Measurements from ENCODE around the gene BTF3. TPM values are rescaled to one million over a fixed set of nuclear protein-coding genes. Genes with fewer than 3 reads are reported as not detected.

BTF3 gene
- total and polyA plus RNA-seq, 2 experiments from 2014 or later = 506 to 1,148 TPM

DNA sequence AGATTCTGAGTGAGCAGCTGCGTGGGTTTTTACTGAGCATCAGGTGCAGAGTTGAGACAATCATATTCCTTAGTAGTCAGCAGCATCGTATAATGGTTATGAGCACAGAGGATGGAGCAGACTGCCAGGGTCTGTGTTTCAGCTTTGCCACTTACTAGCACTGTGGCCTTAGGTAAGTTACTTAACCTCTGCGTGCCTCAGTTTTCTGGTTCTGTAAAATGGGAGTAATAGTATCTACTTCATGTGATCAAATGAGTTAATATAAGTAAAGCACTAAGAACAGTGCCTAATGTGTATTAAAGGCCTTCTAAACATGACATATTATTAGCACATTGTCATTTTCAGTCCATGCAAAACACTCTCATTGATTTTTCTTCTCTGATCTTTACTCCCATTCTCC lies 4.8 kb upstream of the BTF3 start (continued):
- TF ChIP-seq, protein P1, sequence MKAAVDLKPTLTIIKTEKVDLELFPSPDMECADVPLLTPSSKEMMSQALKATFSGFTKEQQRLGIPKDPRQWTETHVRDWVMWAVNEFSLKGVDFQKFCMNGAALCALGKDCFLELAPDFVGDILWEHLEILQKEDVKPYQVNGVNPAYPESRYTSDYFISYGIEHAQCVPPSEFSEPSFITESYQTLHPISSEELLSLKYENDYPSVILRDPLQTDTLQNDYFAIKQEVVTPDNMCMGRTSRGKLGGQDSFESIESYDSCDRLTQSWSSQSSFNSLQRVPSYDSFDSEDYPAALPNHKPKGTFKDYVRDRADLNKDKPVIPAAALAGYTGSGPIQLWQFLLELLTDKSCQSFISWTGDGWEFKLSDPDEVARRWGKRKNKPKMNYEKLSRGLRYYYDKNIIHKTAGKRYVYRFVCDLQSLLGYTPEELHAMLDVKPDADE (IDR thresholded peaks at IDR 0.05) = no peak
- TF ChIP-seq, protein P2, sequence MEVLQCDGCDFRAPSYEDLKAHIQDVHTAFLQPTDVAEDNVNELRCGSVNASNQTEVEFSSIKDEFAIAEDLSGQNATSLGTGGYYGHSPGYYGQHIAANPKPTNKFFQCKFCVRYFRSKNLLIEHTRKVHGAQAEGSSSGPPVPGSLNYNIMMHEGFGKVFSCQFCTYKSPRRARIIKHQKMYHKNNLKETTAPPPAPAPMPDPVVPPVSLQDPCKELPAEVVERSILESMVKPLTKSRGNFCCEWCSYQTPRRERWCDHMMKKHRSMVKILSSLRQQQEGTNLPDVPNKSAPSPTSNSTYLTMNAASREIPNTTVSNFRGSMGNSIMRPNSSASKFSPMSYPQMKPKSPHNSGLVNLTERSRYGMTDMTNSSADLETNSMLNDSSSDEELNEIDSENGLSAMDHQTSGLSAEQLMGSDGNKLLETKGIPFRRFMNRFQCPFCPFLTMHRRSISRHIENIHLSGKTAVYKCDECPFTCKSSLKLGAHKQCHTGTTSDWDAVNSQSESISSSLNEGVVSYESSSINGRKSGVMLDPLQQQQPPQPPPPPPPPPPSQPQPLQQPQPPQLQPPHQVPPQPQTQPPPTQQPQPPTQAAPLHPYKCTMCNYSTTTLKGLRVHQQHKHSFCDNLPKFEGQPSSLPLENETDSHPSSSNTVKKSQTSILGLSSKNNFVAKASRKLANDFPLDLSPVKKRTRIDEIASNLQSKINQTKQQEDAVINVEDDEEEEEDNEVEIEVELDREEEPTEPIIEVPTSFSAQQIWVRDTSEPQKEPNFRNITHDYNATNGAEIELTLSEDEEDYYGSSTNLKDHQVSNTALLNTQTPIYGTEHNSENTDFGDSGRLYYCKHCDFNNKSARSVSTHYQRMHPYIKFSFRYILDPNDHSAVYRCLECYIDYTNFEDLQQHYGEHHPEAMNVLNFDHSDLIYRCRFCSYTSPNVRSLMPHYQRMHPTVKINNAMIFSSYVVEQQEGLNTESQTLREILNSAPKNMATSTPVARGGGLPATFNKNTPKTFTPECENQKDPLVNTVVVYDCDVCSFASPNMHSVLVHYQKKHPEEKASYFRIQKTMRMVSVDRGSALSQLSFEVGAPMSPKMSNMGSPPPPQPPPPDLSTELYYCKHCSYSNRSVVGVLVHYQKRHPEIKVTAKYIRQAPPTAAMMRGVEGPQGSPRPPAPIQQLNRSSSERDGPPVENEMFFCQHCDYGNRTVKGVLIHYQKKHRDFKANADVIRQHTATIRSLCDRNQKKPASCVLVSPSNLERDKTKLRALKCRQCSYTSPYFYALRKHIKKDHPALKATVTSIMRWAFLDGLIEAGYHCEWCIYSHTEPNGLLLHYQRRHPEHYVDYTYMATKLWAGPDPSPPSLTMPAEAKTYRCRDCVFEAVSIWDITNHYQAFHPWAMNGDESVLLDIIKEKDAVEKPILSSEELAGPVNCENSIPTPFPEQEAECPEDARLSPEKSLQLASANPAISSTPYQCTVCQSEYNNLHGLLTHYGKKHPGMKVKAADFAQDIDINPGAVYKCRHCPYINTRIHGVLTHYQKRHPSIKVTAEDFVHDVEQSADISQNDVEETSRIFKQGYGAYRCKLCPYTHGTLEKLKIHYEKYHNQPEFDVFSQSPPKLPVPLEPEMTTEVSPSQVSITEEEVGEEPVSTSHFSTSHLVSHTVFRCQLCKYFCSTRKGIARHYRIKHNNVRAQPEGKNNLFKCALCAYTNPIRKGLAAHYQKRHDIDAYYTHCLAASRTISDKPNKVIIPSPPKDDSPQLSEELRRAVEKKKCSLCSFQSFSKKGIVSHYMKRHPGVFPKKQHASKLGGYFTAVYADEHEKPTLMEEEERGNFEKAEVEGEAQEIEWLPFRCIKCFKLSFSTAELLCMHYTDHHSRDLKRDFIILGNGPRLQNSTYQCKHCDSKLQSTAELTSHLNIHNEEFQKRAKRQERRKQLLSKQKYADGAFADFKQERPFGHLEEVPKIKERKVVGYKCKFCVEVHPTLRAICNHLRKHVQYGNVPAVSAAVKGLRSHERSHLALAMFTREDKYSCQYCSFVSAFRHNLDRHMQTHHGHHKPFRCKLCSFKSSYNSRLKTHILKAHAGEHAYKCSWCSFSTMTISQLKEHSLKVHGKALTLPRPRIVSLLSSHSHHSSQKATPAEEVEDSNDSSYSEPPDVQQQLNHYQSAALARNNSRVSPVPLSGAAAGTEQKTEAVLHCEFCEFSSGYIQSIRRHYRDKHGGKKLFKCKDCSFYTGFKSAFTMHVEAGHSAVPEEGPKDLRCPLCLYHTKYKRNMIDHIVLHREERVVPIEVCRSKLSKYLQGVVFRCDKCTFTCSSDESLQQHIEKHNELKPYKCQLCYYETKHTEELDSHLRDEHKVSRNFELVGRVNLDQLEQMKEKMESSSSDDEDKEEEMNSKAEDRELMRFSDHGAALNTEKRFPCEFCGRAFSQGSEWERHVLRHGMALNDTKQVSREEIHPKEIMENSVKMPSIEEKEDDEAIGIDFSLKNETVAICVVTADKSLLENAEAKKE (CRISPR knock-in tag; IDR thresholded peaks at IDR 0.05) = no peak

DNA sequence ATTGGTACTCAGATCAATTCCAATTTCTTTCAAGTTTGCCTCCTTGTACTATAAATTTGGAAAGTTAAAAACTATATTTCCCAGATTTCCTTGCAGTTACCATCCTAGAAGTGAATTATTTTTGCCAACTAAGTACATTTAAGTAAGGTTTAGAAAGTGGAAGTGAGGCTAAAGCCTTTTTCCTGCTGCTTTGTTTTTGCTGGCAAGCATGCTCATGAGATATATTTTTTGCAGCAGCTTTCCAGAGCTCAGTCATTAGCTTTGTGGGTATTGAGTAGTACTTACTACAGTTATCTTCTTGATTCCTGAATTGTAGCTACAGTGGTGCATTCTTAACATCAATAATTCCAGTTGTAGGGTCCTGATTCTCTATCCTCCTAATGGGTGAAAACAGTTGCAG lies 3.5 kb upstream of the BTF3 start:
- H3F3A ChIP-seq (replicated peaks; ENCODE audit: low read depth) = 0 out of 2 replicates have a peak, but pooled peaks cover 3% of the 10 kb centered on the region
- H3K27me3 ChIP-seq (ENCODE audit: insufficient read depth) = no peaks in the 10 kb centered on the region
- peaks cover 7% of the 10 kb centered on the region for H3K27me3 Mint-ChIP-seq (ENCODE audit: insufficient read depth, low read depth, poor library complexity)
- H3K36me3 Mint-ChIP-seq (ENCODE audit: low read depth) = peaks cover 13% of the 10 kb centered on the region
- H3K9me2 ChIP-seq (ENCODE audit: insufficient read depth) = no peaks in the 10 kb centered on the region
- H4K20me1 ChIP-seq (replicated peaks; ENCODE audit: insufficient read depth) = no peaks in the 10 kb centered on the region
- no peaks in the 10 kb centered on the region for H3K36me3 ChIP-seq (ENCODE audit: insufficient read depth)
- H3K27ac ChIP-seq (ENCODE audit: low read depth) = no peak overlapping the region
- peaks cover 24% of the 10 kb centered on the region for H3K4me1 ChIP-seq (ENCODE audit: insufficient read depth)
- DNase-seq (ENCODE audit: low spot score) = no peak
- H3K27ac Mint-ChIP-seq = no peak overlapping the region
- no peak overlapping the region for H3K4me3 Mint-ChIP-seq
- no peak overlapping the region for H3K4me2 ChIP-seq
- peaks cover 43% of the 10 kb centered on the region for H3K4me1 Mint-ChIP-seq
- ATAC-seq = no peak
- H3K9me3 Mint-ChIP-seq = no peaks in the 10 kb centered on the region
- peaks cover 27% of the 10 kb centered on the region for H3K79me2 ChIP-seq (replicated peaks; ENCODE audit: insufficient read depth)
- TF ChIP-seq EZH2phosphoT487 (IDR thresholded peaks at IDR 0.05; ENCODE audit: unreplicated experiment) = no peak
- TF ChIP-seq, protein P2 (CRISPR knock-in tag; IDR thresholded peaks at IDR 0.05) = no peak
- no peak for TF ChIP-seq POLR2AphosphoS5 (IDR thresholded peaks at IDR 0.05; ENCODE audit: low read depth)
- no peak for TF ChIP-seq EZH2 (IDR thresholded peaks at IDR 0.05; ENCODE audit: low read depth, unreplicated experiment)
- no peak for TF ChIP-seq CREB1 (CRISPR knock-in tag; IDR thresholded peaks at IDR 0.05; ENCODE audit: low read depth)
- TF ChIP-seq ZNF331 (CRISPR knock-in tag; IDR thresholded peaks at IDR 0.05; ENCODE audit: low read depth) = no peak
- no peak for TF ChIP-seq NANOG (IDR thresholded peaks at IDR 0.05; ENCODE audit: borderline replicate concordance)
- H3K4me3 ChIP-seq = no peak overlapping the region
- H2AFZ ChIP-seq = no peak overlapping the region
